Measurements from ENCODE around the gene CASQ2.

Gene CASQ2

DNA sequence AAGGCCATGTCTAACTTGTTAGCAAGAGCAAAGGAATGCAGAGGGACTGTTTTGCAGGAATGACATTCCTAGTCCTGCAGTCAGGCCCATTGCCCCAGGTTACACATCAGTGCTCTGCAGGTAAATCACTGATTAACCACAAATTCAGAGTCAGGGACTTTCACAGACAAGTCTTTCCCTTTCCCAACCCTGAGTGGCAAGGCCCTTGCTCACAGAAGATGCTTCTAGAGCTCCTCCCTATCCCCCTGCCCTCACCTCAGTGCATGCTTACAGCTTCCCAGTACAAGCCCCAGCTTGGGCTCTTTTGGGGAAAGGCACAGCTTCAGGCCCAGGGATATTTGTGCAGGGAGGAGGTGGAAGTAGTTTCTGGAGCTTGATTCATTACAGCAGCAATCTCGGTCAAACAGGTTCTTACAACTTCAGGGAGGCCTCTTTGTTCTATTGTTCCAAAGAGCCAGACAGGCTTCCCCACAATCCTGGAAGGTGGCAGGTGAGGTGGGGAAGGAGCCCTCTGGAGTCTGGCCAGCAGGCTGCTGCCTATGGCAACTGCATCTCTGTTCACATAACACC is 53.9 kb downstream of the CASQ2 start:
- H4K20me1 ChIP-seq (ENCODE audit: control insufficient read depth, insufficient read depth, low read depth, low read length) = no peaks in the 10 kb centered on the region
- H3K9me3 ChIP-seq (ENCODE audit: control insufficient read depth, insufficient read depth, low read length) = no peaks in the 10 kb centered on the region
- no peaks in the 10 kb centered on the region for H3K4me1 ChIP-seq (ENCODE audit: control insufficient read depth, low read length)
- no peak for TF ChIP-seq EZH2phosphoT487 (IDR thresholded peaks at IDR 0.05; ENCODE audit: borderline replicate concordance, low read length)
- TF ChIP-seq, protein P1, sequence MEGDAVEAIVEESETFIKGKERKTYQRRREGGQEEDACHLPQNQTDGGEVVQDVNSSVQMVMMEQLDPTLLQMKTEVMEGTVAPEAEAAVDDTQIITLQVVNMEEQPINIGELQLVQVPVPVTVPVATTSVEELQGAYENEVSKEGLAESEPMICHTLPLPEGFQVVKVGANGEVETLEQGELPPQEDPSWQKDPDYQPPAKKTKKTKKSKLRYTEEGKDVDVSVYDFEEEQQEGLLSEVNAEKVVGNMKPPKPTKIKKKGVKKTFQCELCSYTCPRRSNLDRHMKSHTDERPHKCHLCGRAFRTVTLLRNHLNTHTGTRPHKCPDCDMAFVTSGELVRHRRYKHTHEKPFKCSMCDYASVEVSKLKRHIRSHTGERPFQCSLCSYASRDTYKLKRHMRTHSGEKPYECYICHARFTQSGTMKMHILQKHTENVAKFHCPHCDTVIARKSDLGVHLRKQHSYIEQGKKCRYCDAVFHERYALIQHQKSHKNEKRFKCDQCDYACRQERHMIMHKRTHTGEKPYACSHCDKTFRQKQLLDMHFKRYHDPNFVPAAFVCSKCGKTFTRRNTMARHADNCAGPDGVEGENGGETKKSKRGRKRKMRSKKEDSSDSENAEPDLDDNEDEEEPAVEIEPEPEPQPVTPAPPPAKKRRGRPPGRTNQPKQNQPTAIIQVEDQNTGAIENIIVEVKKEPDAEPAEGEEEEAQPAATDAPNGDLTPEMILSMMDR (IDR thresholded peaks at IDR 0.05; ENCODE audit: low read depth, low read length, poor library complexity, severe bottlenecking) = no peak
- H3K27me3 ChIP-seq (ENCODE audit: control insufficient read depth, low read length) = peaks cover 5% of the 10 kb centered on the region; the same call in 1 of the 2 replicates
- H3K79me2 ChIP-seq (ENCODE audit: control insufficient read depth, low read length) = no peaks in the 10 kb centered on the region
- no peaks in the 10 kb centered on the region for H3K36me3 ChIP-seq (ENCODE audit: control insufficient read depth, low read length)
- H3K27ac ChIP-seq (ENCODE audit: low read depth, low read length) = no peak overlapping the region
- H3F3A ChIP-seq (ENCODE audit: control insufficient read depth, insufficient read depth) = no peaks in the 10 kb centered on the region
- H3K9me2 ChIP-seq (replicated peaks; ENCODE audit: control insufficient read depth, low read length) = no peaks in the 10 kb centered on the region
- no peak overlapping the region for H3K4me3 ChIP-seq (ENCODE audit: low read length)
- no peak overlapping the region for H3K4me2 ChIP-seq (ENCODE audit: low read length)

DNA sequence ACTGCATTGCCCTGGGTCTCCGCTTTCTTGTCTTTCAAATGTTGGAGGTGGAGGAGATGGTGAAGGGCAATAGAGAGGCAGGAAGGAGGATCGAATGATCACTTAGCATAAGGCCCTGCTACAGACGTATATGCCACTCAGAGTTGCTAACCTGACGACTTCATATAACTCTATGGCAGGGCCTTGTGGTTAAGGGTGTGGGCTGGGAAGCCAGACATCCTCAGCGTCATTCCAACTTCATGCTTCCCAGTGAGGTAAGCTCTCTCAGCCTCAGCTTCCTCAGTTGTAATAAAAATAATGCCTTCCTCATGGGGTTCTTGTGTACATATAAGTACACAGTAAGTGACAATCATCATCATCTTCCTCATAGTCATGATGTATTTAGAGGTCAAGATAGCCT is 54.6 kb downstream of the CASQ2 start:
- Histone ChIP-seq H3K9me3 (ENCODE audit: control insufficient read depth, insufficient read depth, low read length) (no peaks in the 10 kb centered on the region), H3K79me2 (ENCODE audit: control insufficient read depth, low read length) (no peaks in the 10 kb centered on the region), H3F3A (ENCODE audit: control insufficient read depth, insufficient read depth) (no peaks in the 10 kb centered on the region), H3K4me1 (ENCODE audit: control insufficient read depth, low read length) (no peaks in the 10 kb centered on the region), H3K27ac (ENCODE audit: low read depth, low read length) (no peak overlapping the region), H3K36me3 (ENCODE audit: control insufficient read depth, low read length) (no peaks in the 10 kb centered on the region), H3K27me3 (ENCODE audit: control insufficient read depth, low read length) (peaks cover 10% of the 10 kb centered on the region; the same call in 1 of the 2 replicates), H4K20me1 (ENCODE audit: control insufficient read depth, insufficient read depth, low read depth, low read length) (no peaks in the 10 kb centered on the region), H3K4me3 (ENCODE audit: low read length) (no peak overlapping the region), H3K4me2 (ENCODE audit: low read length) (no peak overlapping the region), H3K9me2 (replicated peaks; ENCODE audit: control insufficient read depth, low read length) (no peaks in the 10 kb centered on the region)
- TF ChIP-seq EZH2phosphoT487 (IDR thresholded peaks at IDR 0.05; ENCODE audit: borderline replicate concordance, low read length) = no peak
- TF ChIP-seq, protein P1 (IDR thresholded peaks at IDR 0.05; ENCODE audit: low read depth, low read length, poor library complexity, severe bottlenecking) = no peak

DNA sequence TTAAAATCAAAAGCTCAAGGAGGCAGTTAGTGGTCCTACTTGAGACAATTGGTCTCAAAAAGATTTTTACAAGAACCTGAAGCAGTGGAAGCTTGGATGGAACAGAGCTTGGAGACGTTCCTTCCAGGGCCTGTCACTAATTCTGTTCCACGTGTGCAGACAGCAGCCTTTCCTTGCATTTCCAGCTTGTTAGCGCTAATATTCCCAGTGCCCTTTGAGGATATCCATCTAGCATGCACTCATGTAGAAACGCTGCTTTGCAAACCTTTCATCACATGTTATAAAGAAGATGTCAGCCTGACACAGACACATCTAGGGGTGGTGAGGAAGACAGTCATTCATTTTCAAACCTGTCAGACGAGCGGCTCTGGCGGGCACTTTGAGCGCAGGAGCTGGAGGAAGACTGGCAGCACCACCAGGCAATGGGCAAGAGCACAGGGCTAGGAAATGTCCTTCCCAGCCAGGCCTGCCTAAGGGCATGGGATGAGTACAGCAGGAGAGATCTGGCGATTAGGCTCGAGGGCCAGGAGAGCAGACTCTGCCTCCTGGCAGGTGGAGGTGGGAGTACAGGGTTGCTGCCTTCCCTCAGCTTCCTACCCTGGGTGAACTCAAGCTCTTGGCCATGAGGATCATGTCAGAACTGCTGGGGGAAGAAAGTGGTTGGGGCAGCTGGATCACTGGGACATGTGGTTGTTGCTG is 55.5 kb downstream of the CASQ2 start:
- Histone ChIP-seq H3K27me3 (ENCODE audit: control insufficient read depth, low read length) (peaks cover 16% of the 10 kb centered on the region; the same call in 1 of the 2 replicates), H3K9me3 (ENCODE audit: control insufficient read depth, insufficient read depth, low read length) (no peaks in the 10 kb centered on the region), H3K9me2 (replicated peaks; ENCODE audit: control insufficient read depth, low read length) (no peaks in the 10 kb centered on the region), H3K4me2 (ENCODE audit: low read length) (no peak overlapping the region), H3K4me3 (ENCODE audit: low read length) (no peak overlapping the region), H3F3A (ENCODE audit: control insufficient read depth, insufficient read depth) (no peaks in the 10 kb centered on the region), H3K79me2 (ENCODE audit: control insufficient read depth, low read length) (no peaks in the 10 kb centered on the region), H4K20me1 (ENCODE audit: control insufficient read depth, insufficient read depth, low read depth, low read length) (no peaks in the 10 kb centered on the region), H3K27ac (ENCODE audit: low read depth, low read length) (no peak overlapping the region), H3K36me3 (ENCODE audit: control insufficient read depth, low read length) (no peaks in the 10 kb centered on the region), H3K4me1 (ENCODE audit: control insufficient read depth, low read length) (no peaks in the 10 kb centered on the region)
- no peak for TF ChIP-seq EZH2phosphoT487 (IDR thresholded peaks at IDR 0.05; ENCODE audit: borderline replicate concordance, low read length)
- TF ChIP-seq, protein P1 (IDR thresholded peaks at IDR 0.05; ENCODE audit: low read depth, low read length, poor library complexity, severe bottlenecking) = no peak

Measured in DOHH2 (cell line).